ENCODE measurements around the gene C5orf15.

Gene C5orf15

GRCh38 chr5:133993185-133993936 is 24.9 kb upstream of the C5orf15 start:
- DNase-seq (ENCODE audit: low spot score): no peak
- in situ Hi-C loops (cut with MboI; ENCODE audit: low pct_unique_long_range_greater_than_20kb, low sequenced_read_pairs, unreplicated experiment): no loop called here
- TF ChIP-seq CTCF (IDR thresholded peaks at IDR 0.05; ENCODE audit: extremely low read depth, insufficient read depth, missing control alignments): no peak

GRCh38 chr5:133992429-133993155 is 24.2 kb upstream of the C5orf15 start:
- no peak for DNase-seq (ENCODE audit: low spot score)
- TF ChIP-seq CTCF (IDR thresholded peaks at IDR 0.05; ENCODE audit: extremely low read depth, insufficient read depth, missing control alignments): no peak
- in situ Hi-C loops (cut with MboI; ENCODE audit: low pct_unique_long_range_greater_than_20kb, low sequenced_read_pairs, unreplicated experiment): no loop called here

- in situ Hi-C loops (cut with MboI; ENCODE audit: low pct_unique_long_range_greater_than_20kb, low sequenced_read_pairs, unreplicated experiment): no loop called here
- no peak for DNase-seq (ENCODE audit: low spot score)
- no peak for TF ChIP-seq CTCF (IDR thresholded peaks at IDR 0.05; ENCODE audit: extremely low read depth, insufficient read depth, missing control alignments)
These were observed 22.9 kb upstream of the C5orf15 start for GRCh38 chr5:133991171-133991910.

GRCh38 chr5:133990396-133990795 is 22.0 kb upstream of the C5orf15 start:
- in situ Hi-C loops (cut with MboI; ENCODE audit: low pct_unique_long_range_greater_than_20kb, low sequenced_read_pairs, unreplicated experiment): no loop called here
- no peak for DNase-seq (ENCODE audit: low spot score)
- TF ChIP-seq CTCF (IDR thresholded peaks at IDR 0.05; ENCODE audit: extremely low read depth, insufficient read depth, missing control alignments): no peak

GRCh38 chr5:133985540-133986180 is 17.2 kb upstream of the C5orf15 start:
- DNase-seq (ENCODE audit: low spot score): no peak
- TF ChIP-seq CTCF (IDR thresholded peaks at IDR 0.05; ENCODE audit: extremely low read depth, insufficient read depth, missing control alignments): no peak
- in situ Hi-C loops (cut with MboI; ENCODE audit: low pct_unique_long_range_greater_than_20kb, low sequenced_read_pairs, unreplicated experiment): no loop called here

- in situ Hi-C loops (cut with MboI; ENCODE audit: low pct_unique_long_range_greater_than_20kb, low sequenced_read_pairs, unreplicated experiment): no loop called here
- DNase-seq (ENCODE audit: low spot score): no peak
These were observed 15.2 kb upstream of the C5orf15 start for GRCh38 chr5:133983674-133984073.

More at GRCh38 chr5:133983674-133984073, 15.2 kb upstream of the C5orf15 start:
- TF ChIP-seq CTCF (IDR thresholded peaks at IDR 0.05; ENCODE audit: extremely low read depth, insufficient read depth, missing control alignments): no peak

All from GM13977 (cell line).